Mesenchymal stem cell (in vitro differentiated cells and primary cell): ENCODE data around the gene NECAB2.

Experiments used
- DNase-seq: peaks from one replicate; pipeline ENCODE4 v3.0.0-alpha.2; 2013
- H2AFZ ChIP-seq: one replicate; pipeline ENCODE4 v1.6.1; 2013; ENCODE audit warnings: low read depth, mild to moderate bottlenecking, control low read depth, inconsistent platforms, low read length, moderate library complexity
- H2AK5ac ChIP-seq: 2 replicates; pipeline ENCODE4 v1.6.1; 2013; ENCODE audit warnings: low read length, moderate library complexity, mild to moderate bottlenecking, inconsistent platforms; ENCODE audit not compliant: severe bottlenecking
- H2BK120ac ChIP-seq: one replicate; pipeline ENCODE4 v1.6.1; 2013; ENCODE audit warnings: low read depth, mild to moderate bottlenecking, inconsistent platforms, low read length, moderate library complexity
- H2BK12ac ChIP-seq, 2 experiments: one replicate each; pipeline ENCODE4 v1.6.1; 2013; ENCODE audit warnings: inconsistent platforms in 2 of 2, low read length in 2 of 2, mild to moderate bottlenecking in 2 of 2, moderate library complexity in 2 of 2, control low read depth in 1 of 2
- H2BK15ac ChIP-seq: one replicate; pipeline ENCODE4 v1.6.1; 2013; ENCODE audit warnings: mild to moderate bottlenecking, low read depth, inconsistent platforms; ENCODE audit not compliant: poor library complexity, severe bottlenecking
- H2BK5ac ChIP-seq: 2 replicates; pipeline ENCODE4 v1.6.1; 2013; ENCODE audit warnings: low read depth, mild to moderate bottlenecking, low read length, control low read depth, inconsistent platforms; ENCODE audit not compliant: poor library complexity, severe bottlenecking
- H3K14ac ChIP-seq, 2 experiments: one replicate each; pipeline ENCODE4 v1.6.1; 2013; ENCODE audit warnings: inconsistent platforms in 2 of 2, low read length in 2 of 2, control low read depth in 1 of 2, mild to moderate bottlenecking in 1 of 2, moderate library complexity in 1 of 2
- H3K18ac ChIP-seq, 2 experiments: one replicate each; pipeline ENCODE4 v1.6.1; 2013; ENCODE audit warnings: inconsistent platforms in 2 of 2, low read length in 2 of 2, control low read depth in 1 of 2, low read depth in 1 of 2, mild to moderate bottlenecking in 1 of 2
- H3K23ac ChIP-seq, 2 experiments: one replicate each; pipeline ENCODE4 v1.6.1; 2013; ENCODE audit warnings: inconsistent platforms in 2 of 2, low read length in 2 of 2, mild to moderate bottlenecking in 2 of 2, moderate library complexity in 2 of 2, control low read depth in 1 of 2
- H3K27ac ChIP-seq: 2 replicates; pipeline ENCODE4 v1.5.1; 2013; ENCODE audit warnings: mild to moderate bottlenecking, moderate library complexity, low read length, control low read depth, inconsistent platforms; ENCODE audit not compliant: poor library complexity, severe bottlenecking
- H3K27me3 ChIP-seq, 2 experiments: 2 replicates each; pipeline versions ENCODE4 v1.6.1 to v1.7.0; 2013; ENCODE audit warnings: low read length in 2 of 2, mild to moderate bottlenecking in 2 of 2, moderate library complexity in 2 of 2, control low read depth in 1 of 2, inconsistent platforms in 1 of 2; ENCODE audit not compliant: control insufficient read depth in 1 of 2, insufficient read depth in 1 of 2
- H3K36me3 ChIP-seq, 2 experiments: 2 replicates each; pipeline versions ENCODE4 v1.6.1 to v1.7.0; 2013; ENCODE audit warnings: low read length in 2 of 2, control low read depth in 1 of 2, inconsistent platforms in 1 of 2, low read depth in 1 of 2, mild to moderate bottlenecking in 1 of 2; ENCODE audit not compliant: insufficient read depth in 2 of 2, control insufficient read depth in 1 of 2
- H3K4ac ChIP-seq, 2 experiments: one replicate each; pipeline ENCODE4 v1.6.1; 2013; ENCODE audit warnings: inconsistent platforms in 2 of 2, low read length in 2 of 2, mild to moderate bottlenecking in 2 of 2, moderate library complexity in 2 of 2, control low read depth in 1 of 2, low read depth in 1 of 2
- H3K4me1 ChIP-seq: 2 replicates; pipeline ENCODE4 v1.6.1; 2013; ENCODE audit warnings: low read depth, low read length, control low read depth; ENCODE audit not compliant: control insufficient read depth, insufficient read depth
- H3K4me2 ChIP-seq: 2 replicates; pipeline ENCODE4 v1.6.1; 2013; ENCODE audit warnings: low read length, mild to moderate bottlenecking, inconsistent platforms; ENCODE audit not compliant: poor library complexity, severe bottlenecking
- H3K4me3 ChIP-seq, 2 experiments: 2 replicates each; pipeline versions ENCODE4 v1.5.1 to v1.7.0; 2013; ENCODE audit warnings: low read length in 2 of 2, mild to moderate bottlenecking in 2 of 2, control low read depth in 1 of 2, low read depth in 1 of 2; ENCODE audit not compliant: insufficient read depth in 1 of 2
- H3K79me1 ChIP-seq: replicated peaks from 2 replicates; pipeline ENCODE4 v1.6.1; 2013; ENCODE audit warnings: mild to moderate bottlenecking, control low read depth, low read length, inconsistent platforms; ENCODE audit not compliant: poor library complexity, severe bottlenecking
- H3K9ac ChIP-seq: 2 replicates; pipeline ENCODE4 v1.7.0; 2013; ENCODE audit warnings: mild to moderate bottlenecking, low read length, moderate library complexity
- H3K9me3 ChIP-seq: 2 replicates; pipeline ENCODE4 v1.7.0; 2013; ENCODE audit warnings: mild to moderate bottlenecking, low read length; ENCODE audit not compliant: control insufficient read depth
- H4K8ac ChIP-seq: one replicate; pipeline ENCODE4 v1.6.1; 2013; ENCODE audit warnings: inconsistent platforms, mild to moderate bottlenecking, low read length, moderate library complexity
- H4K91ac ChIP-seq: one replicate; pipeline ENCODE4 v1.6.1; 2013; ENCODE audit warnings: mild to moderate bottlenecking, low read length, inconsistent platforms
- WGBS: methylation state at CpG from one replicate; pipeline ENCODE4 v1.1.7; 2013; ENCODE audit warnings: mixed read lengths; 5-methylcytosine and 5-hydroxymethylcytosine counted together

NECAB2 gene

DNA sequence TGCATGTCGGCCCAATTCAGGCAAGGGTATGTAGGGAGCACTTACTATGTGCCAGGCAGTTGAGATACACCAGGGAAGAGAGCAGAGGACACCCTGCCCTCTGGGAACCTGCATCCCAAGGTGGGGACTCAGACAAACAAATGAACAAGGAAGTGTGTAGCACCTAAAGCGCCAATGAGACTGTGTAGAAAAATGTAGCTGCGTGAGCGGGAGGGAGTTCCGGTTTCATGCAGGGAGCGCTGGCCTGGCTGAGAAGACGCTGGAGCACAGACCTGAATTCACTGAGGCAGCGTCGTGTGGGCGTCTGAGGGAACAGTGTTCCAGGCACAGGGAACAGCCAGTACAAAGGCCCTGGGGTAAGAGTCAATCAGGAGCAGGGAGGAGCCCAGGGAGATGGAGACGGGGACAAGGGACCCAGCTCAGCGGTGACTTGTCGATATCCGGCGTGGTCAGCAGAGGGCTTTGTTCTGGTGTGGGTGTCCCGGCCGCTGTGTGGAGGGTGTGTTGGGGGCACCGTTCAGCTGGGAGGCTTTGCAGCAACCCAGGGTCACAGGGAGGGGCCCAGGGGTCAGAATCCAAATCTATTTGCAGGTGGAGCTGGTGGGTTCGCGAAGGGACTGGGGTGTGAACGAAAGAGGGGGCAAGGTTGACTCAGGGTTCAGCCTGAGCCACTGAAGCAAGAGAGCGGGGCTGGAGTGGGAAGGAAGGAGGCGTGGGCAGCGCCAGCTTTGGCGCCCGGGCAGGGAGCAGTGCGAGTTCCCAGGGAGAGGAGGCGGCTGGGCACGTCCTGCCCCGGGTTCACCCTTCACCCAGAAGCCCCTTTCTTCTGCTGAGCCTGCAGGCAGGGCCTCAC lies 32.8 kb upstream of the NECAB2 start:
- Histone ChIP-seq H2AK5ac (no peak overlapping the region), H3K79me1 (no peaks in the 10 kb centered on the region), H3K27ac (no peak overlapping the region), H3K9me3 (no peaks in the 10 kb centered on the region), H3K18ac (no peak overlapping the region), H2BK5ac (no peak overlapping the region), H3K4me2 (no peak overlapping the region), H3K14ac (no peak overlapping the region), H4K91ac (no peak overlapping the region), H3K36me3 (no peaks in the 10 kb centered on the region), H3K4ac (no peak overlapping the region), H3K9ac (no peak overlapping the region), H3K4me1 (no peaks in the 10 kb centered on the region), H4K8ac (no peak overlapping the region), H3K4me3 (no peak overlapping the region), H3K27me3 (peaks cover 39 to 54% of the 10 kb centered on the region in 2 experiments), H2BK120ac (no peak overlapping the region), H2BK12ac (no peak overlapping the region), H3K23ac (no peak overlapping the region), H2BK15ac (no peak overlapping the region), H2AFZ (no peak overlapping the region)
- no peak for DNase-seq
- 90% methylated on average over 23 of the region's 30 CpGs for WGBS

DNA sequence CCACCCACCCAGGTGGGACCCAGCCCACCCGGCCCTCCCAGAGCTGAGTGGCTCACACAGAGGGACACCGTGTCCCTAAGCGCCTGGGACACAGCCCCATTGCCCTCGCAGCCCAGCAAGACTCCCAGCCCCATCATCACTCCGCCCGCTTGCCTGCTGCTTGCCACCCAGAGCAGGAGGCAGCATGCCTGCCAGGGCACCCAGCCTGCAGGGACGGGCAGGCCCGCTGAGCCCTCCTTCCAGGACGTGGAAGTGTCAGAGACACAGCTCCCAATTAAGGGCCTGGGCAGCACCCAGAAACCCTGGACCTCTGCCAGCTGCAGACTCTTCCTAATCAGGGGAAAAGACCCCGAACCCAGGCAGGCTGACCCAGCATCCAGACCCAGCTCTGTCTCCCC lies 32.2 kb upstream of the NECAB2 start:
- 84% methylated on average over 10 of the region's 10 CpGs for WGBS
- H3K4me1 ChIP-seq: no peaks in the 10 kb centered on the region
- no peak overlapping the region for H3K4me3 ChIP-seq
- no peak overlapping the region for H3K27ac ChIP-seq
- H3K27me3 ChIP-seq: peaks cover 43 to 60% of the 10 kb centered on the region in 2 experiments
- no peak overlapping the region for H2BK5ac ChIP-seq
- no peak overlapping the region for H3K4ac ChIP-seq
- H3K18ac ChIP-seq: no peak overlapping the region
- no peak overlapping the region for H3K14ac ChIP-seq
- no peak overlapping the region for H3K9ac ChIP-seq
- no peak overlapping the region for H3K4me2 ChIP-seq
- no peaks in the 10 kb centered on the region for H3K79me1 ChIP-seq
- no peak overlapping the region for H4K8ac ChIP-seq
- no peak overlapping the region for H4K91ac ChIP-seq
- no peak overlapping the region for H2BK120ac ChIP-seq
- H3K36me3 ChIP-seq: no peaks in the 10 kb centered on the region
- no peak overlapping the region for H2BK12ac ChIP-seq
- no peak overlapping the region for H2AK5ac ChIP-seq
- no peaks in the 10 kb centered on the region for H3K9me3 ChIP-seq
- no peak overlapping the region for H3K23ac ChIP-seq
- DNase-seq: no peak
- no peak overlapping the region for H2AFZ ChIP-seq
- H2BK15ac ChIP-seq: no peak overlapping the region

DNA sequence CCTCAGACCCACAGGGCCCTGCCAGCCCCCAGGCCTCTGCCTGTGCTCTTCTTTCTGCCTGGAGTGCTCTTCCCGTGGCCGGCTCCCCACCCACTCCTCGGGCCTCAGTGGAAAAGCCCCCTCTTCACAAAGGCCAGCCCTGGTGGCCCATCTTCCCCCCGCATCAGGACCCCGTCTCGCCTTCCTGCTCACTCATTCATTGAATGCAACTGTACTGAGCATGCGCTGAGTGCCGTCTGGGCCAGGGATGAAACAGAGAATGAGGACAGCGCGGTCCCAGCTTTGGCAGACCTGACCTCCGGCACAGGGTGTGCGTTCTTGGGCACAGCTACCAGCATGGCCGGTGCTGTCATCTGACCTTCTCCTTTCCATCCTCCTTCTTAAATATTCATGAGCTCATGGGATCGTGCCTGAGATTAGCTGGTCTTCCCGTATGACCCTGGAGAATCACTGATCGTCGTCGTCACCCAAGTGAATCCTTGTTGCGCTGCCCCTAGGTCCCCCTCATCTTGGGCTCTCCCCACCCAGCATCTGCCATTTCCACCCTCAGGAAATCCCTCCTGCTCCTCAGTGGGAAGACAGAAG lies 31.4 kb upstream of the NECAB2 start:
- no peaks in the 10 kb centered on the region for H3K36me3 ChIP-seq
- peaks cover 43 to 61% of the 10 kb centered on the region in 2 experiments for H3K27me3 ChIP-seq
- no peak overlapping the region for H3K4ac ChIP-seq
- H2AFZ ChIP-seq: no peak overlapping the region
- H3K23ac ChIP-seq: no peak overlapping the region
- no peaks in the 10 kb centered on the region for H3K9me3 ChIP-seq
- no peak overlapping the region for H3K18ac ChIP-seq
- no peaks in the 10 kb centered on the region for H3K4me1 ChIP-seq
- no peak overlapping the region for H2AK5ac ChIP-seq
- DNase-seq: no peak
- no peak overlapping the region for H2BK5ac ChIP-seq
- H3K79me1 ChIP-seq: no peaks in the 10 kb centered on the region
- H4K91ac ChIP-seq: no peak overlapping the region
- H3K14ac ChIP-seq: no peak overlapping the region
- H2BK15ac ChIP-seq: no peak overlapping the region
- H4K8ac ChIP-seq: no peak overlapping the region
- H2BK12ac ChIP-seq: no peak overlapping the region
- H2BK120ac ChIP-seq: no peak overlapping the region
- no peak overlapping the region for H3K4me2 ChIP-seq
- WGBS: 93% methylated on average over 19 of the region's 19 CpGs
- H3K9ac ChIP-seq: no peak overlapping the region
- H3K27ac ChIP-seq: no peak overlapping the region
- no peak overlapping the region for H3K4me3 ChIP-seq

DNA sequence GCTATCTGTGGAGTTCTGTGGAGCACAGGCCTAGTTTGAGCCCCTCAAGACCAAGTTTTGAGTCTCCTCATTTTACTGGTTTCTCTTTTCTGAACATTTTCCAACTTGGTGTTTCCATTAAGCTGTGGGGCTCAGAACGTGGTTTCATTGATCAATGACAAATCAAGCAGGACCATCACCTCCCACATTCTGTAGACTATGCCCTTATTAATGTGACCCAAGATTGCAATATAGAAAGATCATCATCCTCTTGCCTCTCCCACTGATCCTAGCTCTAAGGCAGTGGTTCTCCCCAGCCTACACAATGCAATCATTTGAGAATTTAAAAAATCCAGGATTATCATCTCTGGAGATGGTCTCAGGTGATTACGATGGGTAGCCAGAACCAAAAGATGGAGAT lies 30.8 kb upstream of the NECAB2 start:
- Histone ChIP-seq H3K4me3 (no peak overlapping the region), H2AFZ (no peak overlapping the region), H2BK12ac (no peak overlapping the region), H3K36me3 (no peaks in the 10 kb centered on the region), H3K27me3 (peaks cover 43 to 61% of the 10 kb centered on the region in 2 experiments), H2BK120ac (no peak overlapping the region), H3K4me2 (no peak overlapping the region), H4K91ac (no peak overlapping the region), H3K9ac (no peak overlapping the region), H2BK15ac (no peak overlapping the region), H3K27ac (no peak overlapping the region), H4K8ac (no peak overlapping the region), H3K4me1 (no peaks in the 10 kb centered on the region), H2AK5ac (no peak overlapping the region), H3K23ac (no peak overlapping the region), H3K18ac (no peak overlapping the region), H2BK5ac (no peak overlapping the region), H3K4ac (no peak overlapping the region), H3K9me3 (no peaks in the 10 kb centered on the region), H3K79me1 (no peaks in the 10 kb centered on the region), H3K14ac (no peak overlapping the region)
- no peak for DNase-seq
- 82% methylated on average over 2 of the region's 2 CpGs for WGBS
